ENCODE data around the gene OR6N1.

Gene OR6N1

GRCh38 chr1:158752155-158752712 lies 19.8 kb downstream of the OR6N1 start:
- DNase-seq (ENCODE audit: low read depth in 1 of 2, low spot score in 1 of 2): no peak

GRCh38 chr1:158735848-158736247 lies 36.1 kb downstream of the OR6N1 start:
- no peak for DNase-seq (ENCODE audit: low read depth in 1 of 2, low spot score in 1 of 2)

GRCh38 chr1:158732524-158732923 lies 39.5 kb downstream of the OR6N1 start:
- no peak for DNase-seq (ENCODE audit: low read depth in 1 of 2, low spot score in 1 of 2)

- DNase-seq (ENCODE audit: low read depth in 1 of 2, low spot score in 1 of 2): no peak
These were observed 40.3 kb downstream of the OR6N1 start for GRCh38 chr1:158731707-158732106.

GRCh38 chr1:158730453-158730852 lies 41.5 kb downstream of the OR6N1 start:
- DNase-seq (ENCODE audit: low read depth in 1 of 2, low spot score in 1 of 2): no peak

DNA sequence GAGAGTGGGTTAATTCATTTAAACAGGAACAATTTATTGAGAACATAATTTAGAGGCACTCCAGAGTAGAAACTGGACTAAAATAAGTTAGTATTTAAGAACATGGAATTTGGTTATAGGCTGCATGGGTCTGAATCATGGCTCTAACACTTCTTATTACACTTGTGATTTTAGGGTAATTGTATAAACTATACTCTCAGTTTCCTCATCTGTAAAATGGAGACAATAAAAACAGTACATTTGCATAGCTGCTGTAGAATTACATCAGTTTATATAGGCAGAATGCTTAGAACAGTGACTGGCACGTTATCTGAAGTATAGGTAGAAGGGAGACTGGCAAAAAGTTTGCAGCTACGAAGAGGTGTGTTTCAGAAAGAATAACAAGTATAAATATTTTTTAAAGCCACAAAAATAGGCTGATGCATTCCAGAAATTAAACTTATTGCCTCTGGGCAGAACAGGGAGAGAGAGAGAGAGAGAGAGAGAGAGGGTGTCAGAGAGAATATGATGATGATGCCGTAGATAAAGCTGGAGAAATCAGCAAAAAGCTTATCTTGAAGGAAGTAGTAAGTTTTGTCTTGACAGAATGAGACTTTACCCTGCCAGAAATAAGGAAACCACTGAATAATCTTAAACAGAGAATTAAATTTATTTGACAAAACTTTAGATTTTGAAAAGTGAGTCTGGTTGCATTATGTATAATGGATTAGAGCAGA lies 43.3 kb downstream of the OR6N1 start:
- DNase-seq (ENCODE audit: low read depth in 1 of 2, low spot score in 1 of 2): no peak

DNA sequence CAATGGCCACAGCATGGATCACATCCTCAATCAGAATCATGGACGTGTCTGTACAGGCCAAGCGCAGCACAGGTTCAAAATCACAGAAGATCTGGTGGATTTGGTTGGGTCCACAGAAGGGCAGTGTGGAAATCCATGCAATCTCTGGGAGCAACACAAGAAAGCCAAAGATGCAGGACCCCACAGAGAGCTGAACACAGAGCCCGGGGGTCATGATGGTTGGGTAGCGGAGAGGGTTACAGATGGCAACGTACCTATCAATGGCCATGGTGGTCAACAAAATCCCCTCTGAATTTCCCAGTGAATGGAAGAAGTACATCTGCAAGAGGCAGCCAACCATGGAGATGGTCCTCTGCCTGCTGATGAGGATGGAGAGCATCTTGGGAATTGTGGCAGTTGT lies 47.6 kb downstream of the OR6N1 start:
- no peak for DNase-seq (ENCODE audit: low read depth in 1 of 2, low spot score in 1 of 2)

DNA sequence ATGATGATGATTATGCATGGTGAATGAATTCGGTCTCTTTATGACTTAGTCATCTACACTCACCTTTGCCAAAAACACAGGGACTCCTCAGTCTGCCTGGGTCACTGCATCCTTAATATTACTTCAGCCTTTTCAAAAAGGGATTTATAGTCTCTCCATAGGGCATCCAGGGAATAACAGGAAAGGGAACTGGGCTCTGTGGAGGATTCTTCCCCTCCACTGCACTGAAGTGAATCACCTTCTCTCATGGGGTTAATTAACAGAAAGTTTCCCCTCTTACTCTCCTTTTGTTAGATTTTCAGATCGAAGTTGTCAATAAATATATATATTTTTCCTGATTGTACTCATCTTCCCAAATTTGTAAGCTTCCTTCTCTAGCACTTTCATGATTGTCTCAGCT lies 51.4 kb downstream of the OR6N1 start, which contains the start of gene OR6K3:
Gene OR6K3, minus strand, starts transcription at position 101 of the 400 bp plus-strand sequence. CDS start 2,605 bp downstream, outside the sequence.
- DNase-seq (ENCODE audit: low read depth in 1 of 2, low spot score in 1 of 2): no peak

DNA sequence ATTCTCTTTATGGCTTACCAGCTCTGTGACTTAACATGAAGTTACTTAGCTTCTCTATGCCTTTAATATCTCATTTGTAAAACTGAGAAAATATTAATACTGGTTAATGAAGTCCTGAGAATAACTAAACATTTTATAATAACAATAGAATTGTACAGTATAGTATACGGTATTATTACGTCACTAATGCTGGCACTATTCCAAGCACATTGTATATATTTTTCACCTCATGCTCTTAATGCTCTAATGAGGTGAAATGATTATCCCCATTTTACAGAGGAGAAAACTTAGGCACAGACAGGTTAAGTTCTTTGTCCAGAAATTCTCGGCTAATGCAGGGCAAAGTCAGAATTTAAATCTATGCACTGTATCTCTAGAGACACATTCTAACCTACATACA lies 52.3 kb downstream of the OR6N1 start:
- DNase-seq (ENCODE audit: low read depth in 1 of 2, low spot score in 1 of 2): no peak

- no peak for DNase-seq (ENCODE audit: low read depth in 1 of 2, low spot score in 1 of 2)
These were observed 54.7 kb downstream of the OR6N1 start for GRCh38 chr1:158717344-158717743.

DNA sequence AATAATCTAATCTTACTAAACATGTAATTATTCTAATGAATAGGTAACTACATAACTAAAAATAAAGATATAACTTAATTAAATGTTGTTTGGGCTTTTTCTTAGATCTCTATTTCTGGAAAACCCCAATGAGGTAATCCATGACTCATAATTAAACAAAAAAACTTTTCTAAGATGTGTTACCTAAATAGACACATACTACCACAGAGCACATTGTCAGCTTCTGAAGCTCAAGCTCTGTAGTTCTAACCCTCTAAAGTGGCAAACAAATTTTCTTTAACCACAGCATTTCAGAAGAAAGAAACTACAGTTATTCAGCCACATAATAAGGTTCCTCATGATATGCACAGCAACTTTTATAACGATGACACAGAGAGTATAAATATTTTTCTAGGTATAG lies 55.7 kb downstream of the OR6N1 start:
- no peak for DNase-seq (ENCODE audit: low read depth in 1 of 2, low spot score in 1 of 2)

DNA sequence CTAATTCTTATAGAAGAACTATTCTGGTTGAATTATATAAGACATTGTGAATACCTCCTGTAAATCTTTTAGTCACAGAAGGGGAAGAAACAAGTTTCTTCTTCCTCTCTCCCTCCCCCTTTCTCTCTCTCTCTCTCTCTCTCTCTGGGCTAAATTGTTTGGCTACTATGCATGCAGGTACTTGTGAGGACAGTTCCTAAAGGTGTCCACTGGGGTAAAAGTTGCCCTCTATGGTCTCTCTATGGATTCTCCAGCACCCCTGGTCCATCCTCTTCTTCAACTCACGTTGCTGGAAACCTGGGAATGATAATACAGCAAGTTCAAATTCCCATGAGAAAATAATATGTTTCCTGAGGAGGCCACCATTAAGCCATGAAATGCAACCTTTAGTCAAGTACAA lies 57.2 kb downstream of the OR6N1 start:
- no peak for DNase-seq (ENCODE audit: low read depth in 1 of 2, low spot score in 1 of 2)

Data from activated CD4-positive, alpha-beta T cell treated with anti-CD3 and anti-CD28 coated beads, Interleukin-2, amount 50 U/mL, for 24 hours (primary cell).